ENCODE data around the gene HS3ST4. TPM values are rescaled to one million over a fixed set of nuclear protein-coding genes. Genes with fewer than 3 reads are reported as not detected.

Gene HS3ST4
- total and polyA plus RNA-seq, 8 donors = 0.58 to 1.7 (median 0.81) TPM; not detected in 3

DNA sequence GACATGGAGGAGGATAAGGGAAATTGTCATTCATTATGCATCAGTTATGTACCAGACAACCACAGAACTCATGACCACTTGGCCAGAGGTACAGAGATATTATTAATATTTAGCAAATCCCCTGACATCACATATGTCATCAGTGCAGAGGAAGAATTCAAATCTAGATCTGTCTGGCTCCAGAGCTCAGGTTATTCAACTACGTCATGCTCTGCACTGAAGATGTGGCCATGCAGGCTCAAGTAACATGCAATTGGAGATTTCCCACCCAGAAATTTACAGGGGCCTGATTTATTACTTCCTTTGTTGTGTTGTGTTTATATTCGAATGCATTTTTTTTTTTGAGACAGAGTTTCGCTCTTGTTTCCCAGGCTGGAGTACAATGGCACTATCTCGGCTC, 224.3 kb downstream of the HS3ST4 start:
- TF ChIP-seq POLR2AphosphoS5 (IDR thresholded peaks at IDR 0.05) (no peak), EP300 (IDR thresholded peaks at IDR 0.05) (no peak), POLR2A (IDR thresholded peaks at IDR 0.05) (no peak)
- TF ChIP-seq, protein P1, sequence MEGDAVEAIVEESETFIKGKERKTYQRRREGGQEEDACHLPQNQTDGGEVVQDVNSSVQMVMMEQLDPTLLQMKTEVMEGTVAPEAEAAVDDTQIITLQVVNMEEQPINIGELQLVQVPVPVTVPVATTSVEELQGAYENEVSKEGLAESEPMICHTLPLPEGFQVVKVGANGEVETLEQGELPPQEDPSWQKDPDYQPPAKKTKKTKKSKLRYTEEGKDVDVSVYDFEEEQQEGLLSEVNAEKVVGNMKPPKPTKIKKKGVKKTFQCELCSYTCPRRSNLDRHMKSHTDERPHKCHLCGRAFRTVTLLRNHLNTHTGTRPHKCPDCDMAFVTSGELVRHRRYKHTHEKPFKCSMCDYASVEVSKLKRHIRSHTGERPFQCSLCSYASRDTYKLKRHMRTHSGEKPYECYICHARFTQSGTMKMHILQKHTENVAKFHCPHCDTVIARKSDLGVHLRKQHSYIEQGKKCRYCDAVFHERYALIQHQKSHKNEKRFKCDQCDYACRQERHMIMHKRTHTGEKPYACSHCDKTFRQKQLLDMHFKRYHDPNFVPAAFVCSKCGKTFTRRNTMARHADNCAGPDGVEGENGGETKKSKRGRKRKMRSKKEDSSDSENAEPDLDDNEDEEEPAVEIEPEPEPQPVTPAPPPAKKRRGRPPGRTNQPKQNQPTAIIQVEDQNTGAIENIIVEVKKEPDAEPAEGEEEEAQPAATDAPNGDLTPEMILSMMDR (IDR thresholded peaks at IDR 0.05) = no peak
- intact Hi-C loops (cut with DNase I; ENCODE audit: low total_unique reads) = no loop called here
- 35 to 60% (median 56%) methylated on average over 4 of the region's 4 CpGs for WGBS, 5 donors
- Histone ChIP-seq H3K4me3 (no peak overlapping the region), H3K9me3 (no peaks in the 10 kb centered on the region), H3K27me3 (no peaks in the 10 kb centered on the region), H3K4me1 (no peaks in the 10 kb centered on the region), H3K36me3 (no peaks in the 10 kb centered on the region), H3K27ac (no peak overlapping the region)
- peak in 1 of 2 donors; percentile 10 for DNase-seq

DNA sequence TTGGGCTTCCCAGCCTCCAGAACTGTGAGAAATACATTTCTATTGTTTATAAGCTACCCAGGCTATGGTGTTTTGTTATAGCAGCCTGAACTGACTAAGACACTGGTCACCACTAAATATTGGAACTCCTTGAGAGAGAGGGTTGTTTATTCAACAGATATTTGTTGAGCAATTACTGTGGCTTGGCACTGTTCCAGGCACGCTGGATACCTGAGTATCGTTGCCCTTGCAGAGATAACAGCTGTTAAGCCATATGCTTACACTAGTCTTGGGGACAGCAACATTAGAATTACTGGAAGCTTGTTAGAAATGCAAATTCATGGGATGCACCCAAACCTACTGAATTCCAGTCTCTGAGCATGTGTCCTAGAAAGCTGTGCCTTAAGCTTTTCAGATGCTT, 230.7 kb downstream of the HS3ST4 start:
- no peak overlapping the region for H3K27ac ChIP-seq
- H3K4me3 ChIP-seq = no peak overlapping the region
- H3K36me3 ChIP-seq = no peaks in the 10 kb centered on the region
- intact Hi-C loops (cut with DNase I; ENCODE audit: low total_unique reads) = no loop called here
- DNase-seq = no peak
- WGBS, 5 donors = 8 to 19% (median 13%) methylated on average over 2 of the region's 2 CpGs
- no peaks in the 10 kb centered on the region for H3K9me3 ChIP-seq
- H3K27me3 ChIP-seq = no peaks in the 10 kb centered on the region
- TF ChIP-seq POLR2AphosphoS5 (IDR thresholded peaks at IDR 0.05) = no peak
- TF ChIP-seq, protein P1 (IDR thresholded peaks at IDR 0.05) = no peak
- no peak for TF ChIP-seq EP300 (IDR thresholded peaks at IDR 0.05)
- no peak for TF ChIP-seq POLR2A (IDR thresholded peaks at IDR 0.05)
- no peaks in the 10 kb centered on the region for H3K4me1 ChIP-seq

DNA sequence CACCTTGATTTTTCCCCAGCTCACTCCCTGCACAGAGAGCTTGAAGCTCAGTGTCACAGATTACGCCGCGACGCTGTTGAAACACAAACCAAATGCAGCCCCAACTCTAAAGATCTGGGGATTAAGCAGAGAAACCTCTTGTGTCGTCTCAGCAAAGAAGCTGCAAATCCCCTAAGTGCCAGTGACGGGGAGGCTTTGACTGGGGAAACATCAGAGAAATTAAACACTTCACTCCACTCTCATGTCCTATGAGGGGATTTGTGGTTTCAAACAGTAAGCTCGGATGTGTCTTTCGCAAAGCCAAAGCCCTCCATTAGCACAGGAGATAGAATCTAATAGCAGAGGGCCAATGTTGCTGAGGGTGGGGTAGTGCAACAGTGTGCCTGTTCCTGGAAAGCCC, 233.7 kb downstream of the HS3ST4 start:
- H3K4me3 ChIP-seq = no peak overlapping the region
- no peaks in the 10 kb centered on the region for H3K36me3 ChIP-seq
- TF ChIP-seq POLR2A (IDR thresholded peaks at IDR 0.05) = no peak
- TF ChIP-seq POLR2AphosphoS5 (IDR thresholded peaks at IDR 0.05) = no peak
- no peaks in the 10 kb centered on the region for H3K9me3 ChIP-seq
- WGBS, 5 donors = 66 to 70% (median 68%) methylated on average over 8 of the region's 8 CpGs
- H3K27ac ChIP-seq = no peak overlapping the region
- intact Hi-C loops (cut with DNase I; ENCODE audit: low total_unique reads) = no loop called here
- H3K4me1 ChIP-seq = no peaks in the 10 kb centered on the region
- no peak for DNase-seq
- H3K27me3 ChIP-seq = no peaks in the 10 kb centered on the region

DNA sequence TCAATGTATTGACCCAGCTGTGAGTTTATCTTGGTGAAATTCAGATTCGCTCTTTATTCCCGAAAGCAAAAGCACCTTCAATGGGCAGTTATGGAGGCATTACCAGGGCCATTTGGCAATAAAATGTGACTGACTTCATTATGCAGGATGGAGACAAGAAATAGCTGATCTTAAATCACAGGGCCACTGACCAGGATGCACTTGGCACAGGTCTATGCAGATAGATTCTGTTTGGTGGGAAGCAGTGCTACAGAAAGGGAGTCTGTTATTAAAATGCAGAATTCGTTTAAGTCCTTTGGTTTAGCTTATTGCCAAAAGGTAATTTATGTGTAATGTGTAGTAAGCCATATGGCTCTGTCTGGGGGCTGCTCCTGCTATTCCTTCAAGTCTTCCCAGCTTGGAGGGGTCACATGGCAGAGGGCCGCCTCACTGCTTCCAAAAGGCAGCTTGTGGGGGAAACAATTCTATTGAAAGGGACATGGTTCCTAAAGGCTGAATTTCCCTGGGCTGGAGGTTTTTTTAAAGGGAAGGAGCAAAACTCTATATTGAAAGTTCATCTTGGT, 239.8 kb downstream of the HS3ST4 start:
- H3K27me3 ChIP-seq = no peaks in the 10 kb centered on the region
- TF ChIP-seq POLR2AphosphoS5 (IDR thresholded peaks at IDR 0.05) (no peak), POLR2A (IDR thresholded peaks at IDR 0.05) (no peak), EP300 (IDR thresholded peaks at IDR 0.05) (no peak)
- TF ChIP-seq, protein P1 (IDR thresholded peaks at IDR 0.05) = no peak
- H3K4me3 ChIP-seq = no peak overlapping the region
- no peak overlapping the region for H3K27ac ChIP-seq
- DNase-seq = no peak
- H3K4me1 ChIP-seq = no peaks in the 10 kb centered on the region
- WGBS, 5 donors = 65 to 85% (median 67%) methylated on average over 4 of the region's 4 CpGs
- no peaks in the 10 kb centered on the region for H3K36me3 ChIP-seq
- intact Hi-C loops (cut with DNase I; ENCODE audit: low total_unique reads) = no loop called here
- no peaks in the 10 kb centered on the region for H3K9me3 ChIP-seq

DNA sequence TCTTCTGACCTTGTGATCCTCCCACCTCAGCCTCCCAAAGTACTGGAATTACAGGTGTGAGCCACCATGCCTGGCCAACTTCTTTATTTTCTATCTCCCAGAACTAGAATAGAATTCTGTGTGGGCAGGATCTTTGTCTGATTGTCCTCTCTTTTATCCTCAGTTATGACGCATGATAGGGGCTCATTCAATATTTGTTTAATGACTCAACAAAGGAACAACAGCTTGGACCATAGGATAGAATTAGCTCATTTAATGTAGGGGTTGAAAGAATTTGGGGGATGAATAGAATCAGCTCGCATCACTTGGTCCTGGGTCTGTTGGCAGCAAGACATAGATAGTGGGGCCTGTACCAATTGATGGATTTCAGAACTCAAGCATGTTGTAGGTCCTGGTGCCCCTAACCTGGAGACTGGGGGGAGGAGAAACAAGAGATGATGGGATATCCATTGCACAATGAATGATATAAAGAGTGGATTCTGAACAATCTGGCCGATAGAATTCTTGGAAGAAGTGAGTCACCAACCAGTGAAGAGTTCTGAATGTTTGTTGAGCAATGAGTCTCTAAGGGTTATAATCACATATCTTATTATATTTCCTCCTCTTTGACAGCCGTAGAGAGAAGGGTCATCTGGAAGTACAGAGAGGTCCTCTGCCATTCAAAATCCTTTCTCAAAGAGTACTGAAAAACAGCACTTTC, 250.2 kb downstream of the HS3ST4 start:
- H3K9me3 ChIP-seq = peaks cover 0 to 12% (median 7%) of the 10 kb centered on the region in 4 donors
- H3K36me3 ChIP-seq = no peaks in the 10 kb centered on the region
- H3K27me3 ChIP-seq = no peaks in the 10 kb centered on the region
- intact Hi-C loops (cut with DNase I; ENCODE audit: low total_unique reads) = no loop called here
- H3K27ac ChIP-seq = no peak overlapping the region
- H3K4me3 ChIP-seq = no peak overlapping the region
- H3K4me1 ChIP-seq = no peaks in the 10 kb centered on the region
- no peak for DNase-seq
- TF ChIP-seq POLR2AphosphoS5 (IDR thresholded peaks at IDR 0.05) (no peak), EP300 (IDR thresholded peaks at IDR 0.05) (no peak), POLR2A (IDR thresholded peaks at IDR 0.05) (no peak)
- TF ChIP-seq, protein P1 (IDR thresholded peaks at IDR 0.05) = no peak
- WGBS, 5 donors = 71 to 83% (median 78%) methylated on average over 4 of the region's 4 CpGs

Measured in stomach (tissue), 9 donors.